Measurements from ENCODE around the gene CPLX4. TPM values are rescaled to one million over a fixed set of nuclear protein-coding genes. Genes with fewer than 3 reads are reported as not detected.

The CPLX4 gene
- total and polyA plus RNA-seq, 2 of the 13 experiments (the other 11 are each of a cell fraction or from before 2014, with no cell fraction given), result not detected

GRCh38 chr18:59352250-59352855 lies 33.9 kb upstream of the CPLX4 start:
- DNase-seq (ENCODE audit: low spot score) (no peak), FAIRE-seq (no peak), ATAC-seq (no peak)
- no TSS peak for BruUV-seq (replicated peaks)
- TF ChIP-seq RBM22 (optimal IDR thresholded peaks at IDR 0.05; ENCODE audit: low read length) (peak; percentile 25), ZNF142 (CRISPR knock-in tag; IDR thresholded peaks at IDR 0.05) (no peak)
- no peaks in the 10 kb centered on the region for H3K27me3 ChIP-seq (ENCODE audit: control insufficient read depth in 1 of 2, insufficient read depth in 2 of 2, low read length in 2 of 2)
- in situ Hi-C loops (cut with HindIII; ENCODE audit: extremely low pct_ligation_motif_present, low pct_unique_long_range_greater_than_20kb), result no loop called here
- peaks cover 37% of the 10 kb centered on the region for H3K79me2 ChIP-seq (ENCODE audit: insufficient read depth, low read length)
- no peak overlapping the region for H3K4me2 ChIP-seq (ENCODE audit: low read depth, low read length)
- H3K4me1 ChIP-seq (ENCODE audit: insufficient read depth, low read length), result peaks cover 52% of the 10 kb centered on the region
- intact Hi-C loops (cut with micrococcal nuclease; ENCODE audit: unreplicated experiment), result no loop called here
- WGBS (ENCODE audit: low lambda C conversion rate), result 93% methylated on average over 3 of the region's 3 CpGs
- no peak overlapping the region for H2AFZ ChIP-seq (ENCODE audit: low read length)
- H3K9ac ChIP-seq (ENCODE audit: insufficient read depth, low read depth, low read length), result no peak overlapping the region
- H3K9me3 ChIP-seq (ENCODE audit: low read length), result no peaks in the 10 kb centered on the region
- no peak overlapping the region for H3K4me3 ChIP-seq (replicated peaks in 1 of 3; ENCODE audit: insufficient read depth in 1 of 3, low read depth in 2 of 3, low read length in 3 of 3)
- H3K36me3 ChIP-seq (replicated peaks in 1 of 2; ENCODE audit: control insufficient read depth in 1 of 2, insufficient read depth in 2 of 2, low read length in 2 of 2), result peaks cover 16 to 72% of the 10 kb centered on the region in 2 experiments
- H4K20me1 ChIP-seq (ENCODE audit: insufficient read depth, low read length), result peaks cover 27% of the 10 kb centered on the region
- CTCF ChIA-PET (ENCODE audit: low intra/inter-chr PET ratio, low total read pairs), result no interaction called here
- H3K27ac ChIP-seq (ENCODE audit: extremely low read length, insufficient read depth, low read length), result no peak overlapping the region
- POLR2A ChIA-PET, result no interaction called here
